SH-SY5Y (cell line): Measurements from ENCODE around the gene ANKFY1.

Experiments used
- GATA2 ChIP-seq: IDR thresholded peaks from 2 replicates; pipeline ENCODE4 v1.6.1; 2011; ENCODE audit warnings: mild to moderate bottlenecking, low read depth, low read length
- GATA3 ChIP-seq: IDR thresholded peaks from 2 replicates; pipeline ENCODE4 v1.6.1; 2011; ENCODE audit warnings: low read depth, mild to moderate bottlenecking, low read length, moderate library complexity

DNA sequence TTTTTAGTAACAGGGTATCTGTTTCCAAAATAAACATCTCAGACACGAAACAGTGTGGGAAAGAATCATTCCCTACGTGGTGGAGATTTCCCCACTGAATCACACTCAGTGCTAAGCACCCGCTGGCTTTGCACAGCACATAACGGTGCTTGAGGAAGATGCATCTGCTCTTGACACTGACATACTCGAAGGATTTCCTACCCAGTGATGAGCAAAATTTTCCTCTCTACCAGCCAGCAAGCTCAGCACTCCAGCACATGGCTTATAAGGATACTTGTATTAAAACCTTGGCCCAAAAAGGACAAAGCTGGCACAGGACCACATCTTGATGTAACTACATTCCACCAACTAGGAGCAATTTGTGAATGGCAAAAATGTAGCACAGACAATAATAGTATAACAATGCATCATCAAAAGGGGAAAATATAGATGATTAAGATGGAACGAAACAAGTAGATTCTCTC is 59.0 kb downstream of the ANKFY1 start:
- TF ChIP-seq GATA3 (no peak), GATA2 (no peak)
